Keratinocyte (primary cell): ENCODE data around the gene SPACA9. TPM values are rescaled to one million over a fixed set of nuclear protein-coding genes. Genes with fewer than 3 reads are reported as not detected.

Source experiments
- DNase-seq: peaks from one replicate; pipeline ENCODE4 v3.0.0-alpha.2; 2011; ENCODE audit warnings: low read depth, missing footprints, low spot score
- FAIRE-seq: peaks from 2 replicates; lab custom pipeline; 2011; peaks lifted over from hg19 to GRCh38; lab: Jason Lieb, UNC
- H2AFZ ChIP-seq: 2 replicates; pipeline ENCODE4 v1.6.0; 2012; ENCODE audit warnings: low read length, control low read depth, inconsistent platforms; ENCODE audit not compliant: control insufficient read depth
- H3K27ac ChIP-seq: 2 replicates; pipeline ENCODE4 v1.5.1; 2011; ENCODE audit warnings: low read length; ENCODE audit not compliant: control insufficient read depth, insufficient read depth
- H3K27me3 ChIP-seq: 3 replicates; pipeline ENCODE4 v1.6.0; 2011; ENCODE audit warnings: low read length; ENCODE audit not compliant: control insufficient read depth, insufficient read depth; ENCODE audit errors: extremely low read depth
- H3K36me3 ChIP-seq, 2 experiments: 2 replicates in 1 of 2; 3 replicates in 1 of 2; pipeline ENCODE4 v1.5.1; 2011; ENCODE audit warnings: low read length in 2 of 2, mild to moderate bottlenecking in 1 of 2; ENCODE audit not compliant: control insufficient read depth in 2 of 2, insufficient read depth in 2 of 2; ENCODE audit errors: extremely low read depth in 1 of 2
- H3K4me1 ChIP-seq: 3 replicates; pipeline ENCODE4 v1.5.1; 2011; ENCODE audit warnings: low read length; ENCODE audit not compliant: control insufficient read depth, insufficient read depth; ENCODE audit errors: extremely low read depth
- H3K4me2 ChIP-seq: 3 replicates; pipeline ENCODE4 v1.6.0; 2011; ENCODE audit warnings: low read depth, low read length; ENCODE audit not compliant: control insufficient read depth, insufficient read depth; ENCODE audit errors: extremely low read depth
- H3K4me3 ChIP-seq, 3 experiments: fragments of 200-600 bp in 1 of 3; sonication (generic) in 1 of 3; 2 replicates in 2 of 3; 3 replicates in 1 of 3; pipeline ENCODE4 v1.5.1; 2011 to 2016; ENCODE audit warnings: low read length in 3 of 3, mild to moderate bottlenecking in 3 of 3, control low read depth in 2 of 3, inconsistent platforms in 1 of 3, low read depth in 1 of 3, mixed read lengths in 1 of 3, mixed run types in 1 of 3, moderate library complexity in 1 of 3; ENCODE audit not compliant: control insufficient read depth in 2 of 3, insufficient read depth in 2 of 3; ENCODE audit errors: extremely low read depth in 1 of 3
- H3K79me2 ChIP-seq: 2 replicates; pipeline ENCODE4 v1.6.0; 2012; ENCODE audit warnings: low read length; ENCODE audit not compliant: control insufficient read depth, insufficient read depth
- H3K9ac ChIP-seq: 3 replicates; pipeline ENCODE4 v1.6.0; 2011; ENCODE audit warnings: low read length; ENCODE audit not compliant: control insufficient read depth, insufficient read depth; ENCODE audit errors: extremely low read depth
- H3K9me1 ChIP-seq: 3 replicates; pipeline ENCODE4 v1.6.0; 2011; ENCODE audit warnings: low read length; ENCODE audit not compliant: control insufficient read depth, insufficient read depth; ENCODE audit errors: extremely low read depth
- H3K9me3 ChIP-seq: 2 replicates; pipeline ENCODE4 v1.5.1; 2012; ENCODE audit warnings: low read depth, low read length; ENCODE audit not compliant: control insufficient read depth
- H4K20me1 ChIP-seq: 3 replicates; pipeline ENCODE4 v1.6.0; 2011; ENCODE audit warnings: low read length; ENCODE audit not compliant: control insufficient read depth, insufficient read depth; ENCODE audit errors: extremely low read depth
- EZH2 ChIP-seq: IDR thresholded peaks from one replicate; pipeline ENCODE4 v1.6.1; 2012; ENCODE audit warnings: inconsistent platforms, mild to moderate bottlenecking, low read length, moderate library complexity
- dilution Hi-C: fragments of 300-500 bp; cut with MboI; formaldehyde crosslinking; loops from one replicate; pipeline ENCODE4 v1.7.0; 2020; ENCODE audit warnings: low sequenced_read_pairs; ENCODE audit not compliant: extremely low pct_ligation_motif_present
- polyA minus RNA-seq, 3 experiments: library from RNA; depleted of rRNA, polyadenylated mRNA; stranded (reverse); fragments of >200 nt; gene quantifications; 1 replicate in 1 of 3; 2 replicates in 1 of 3; 3 replicates in 1 of 3; pipeline ENCODE4 v1.2.3, GENCODE V29; 2011
- polyA plus RNA-seq, 5 experiments: library from polyadenylated mRNA; depleted of rRNA in 3 of 5; stranded (reverse) in 3 of 5; stranded (forward) in 1 of 5; unstranded in 1 of 5; fragments of >200 nt; gene quantifications; 1 replicate in 1 of 5; 2 replicates in 3 of 5; 3 replicates in 1 of 5; pipeline versions ENCODE4 v1.2.1 to v1.2.3, GENCODE V29; 2011 to 2012; ENCODE audit warnings: missing spikeins in 2 of 5, low read depth in 1 of 5, low replicate concordance in 1 of 5
- TF ChIP-seq, protein P1 (sequence below), 3 experiments: IDR thresholded peaks in 1 of 3; conservative IDR thresholded peaks in 1 of 3; optimal IDR thresholded peaks in 1 of 3; 2 replicates in 2 of 3; 3 replicates in 1 of 3; pipeline versions ENCODE3 to v1.5.1; 2011; ENCODE audit warnings: low read length in 3 of 3, mild to moderate bottlenecking in 3 of 3, moderate library complexity in 2 of 3, control low read depth in 1 of 3, inconsistent platforms in 1 of 3; ENCODE audit not compliant: insufficient read depth in 2 of 3; ENCODE audit errors: extremely low read depth in 1 of 3

The SPACA9 gene
- polyA plus RNA-seq: 2.9 to 4.7 TPM (median 3.6 TPM) in 3 replicates
- polyA plus RNA-seq (2011; ENCODE audit: low read depth): 1.0 TPM
- polyA plus RNA-seq (2011; cell fraction: cytosol; rRNA removed): 5.9 and 6.8 TPM in 2 replicates
- 4.9 and 5.2 TPM in 2 replicates for polyA plus RNA-seq (2011; cell fraction: nucleus; rRNA removed)
- 3.3 and 4.5 TPM in 2 replicates for polyA plus RNA-seq (2012; ENCODE audit: low replicate concordance)
- 2.1 to 8.9 TPM (median 4.1 TPM) in 3 replicates for polyA minus RNA-seq
- polyA minus RNA-seq (2011; cell fraction: cytosol; rRNA and poly(A)+ RNA removed): 3.3 TPM
- polyA minus RNA-seq (2011; cell fraction: nucleus; rRNA and poly(A)+ RNA removed): 1.3 and 1.8 TPM in 2 replicates

- Histone ChIP-seq H3K27me3 (no peaks in the 10 kb centered on the region), H3K79me2 (no peaks in the 10 kb centered on the region), H3K9me3 (no peaks in the 10 kb centered on the region), H2AFZ (peak within 1 kb of the TSS; percentile 95), H3K9me1 (no peaks in the 10 kb centered on the region), H3K27ac (peak within 1 kb of the TSS; percentile 81), H4K20me1 (no peaks in the 10 kb centered on the region), H3K4me3 (peak within 1 kb of the TSS; percentile 87 to 94 (median 93)), H3K9ac (peak within 1 kb of the TSS; percentile 94), H3K4me2 (peak within 1 kb of the TSS; percentile 74), H3K36me3 (no peaks in the 10 kb centered on the region), H3K4me1 (peaks cover 9% of the 10 kb centered on the region)
- FAIRE-seq (no peak), DNase-seq (no peak)
- dilution Hi-C loops: no loop called here
- no peak for TF ChIP-seq EZH2
- TF ChIP-seq, protein P1, sequence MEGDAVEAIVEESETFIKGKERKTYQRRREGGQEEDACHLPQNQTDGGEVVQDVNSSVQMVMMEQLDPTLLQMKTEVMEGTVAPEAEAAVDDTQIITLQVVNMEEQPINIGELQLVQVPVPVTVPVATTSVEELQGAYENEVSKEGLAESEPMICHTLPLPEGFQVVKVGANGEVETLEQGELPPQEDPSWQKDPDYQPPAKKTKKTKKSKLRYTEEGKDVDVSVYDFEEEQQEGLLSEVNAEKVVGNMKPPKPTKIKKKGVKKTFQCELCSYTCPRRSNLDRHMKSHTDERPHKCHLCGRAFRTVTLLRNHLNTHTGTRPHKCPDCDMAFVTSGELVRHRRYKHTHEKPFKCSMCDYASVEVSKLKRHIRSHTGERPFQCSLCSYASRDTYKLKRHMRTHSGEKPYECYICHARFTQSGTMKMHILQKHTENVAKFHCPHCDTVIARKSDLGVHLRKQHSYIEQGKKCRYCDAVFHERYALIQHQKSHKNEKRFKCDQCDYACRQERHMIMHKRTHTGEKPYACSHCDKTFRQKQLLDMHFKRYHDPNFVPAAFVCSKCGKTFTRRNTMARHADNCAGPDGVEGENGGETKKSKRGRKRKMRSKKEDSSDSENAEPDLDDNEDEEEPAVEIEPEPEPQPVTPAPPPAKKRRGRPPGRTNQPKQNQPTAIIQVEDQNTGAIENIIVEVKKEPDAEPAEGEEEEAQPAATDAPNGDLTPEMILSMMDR (optimal IDR thresholded peaks at IDR 0.05 in 1 of 3, IDR thresholded peaks at IDR 0.05 in 1 of 3, conservative IDR thresholded peaks at IDR 0.05 in 1 of 3; ENCODE audit: extremely low read depth in 1 of 3, insufficient read depth in 2 of 3, low read length in 3 of 3): no peak
Measured at GRCh38 chr9:132878695-132879456, at the start of gene SPACA9. Gene SPACA9, plus strand, starts transcription at chr9:132878898. Its CDS starts 5,050 bp downstream, at chr9:132883948.

- no peaks in the 10 kb centered on the region for H3K36me3 ChIP-seq
- H3K4me3 ChIP-seq: no peak overlapping the region
- no peaks in the 10 kb centered on the region for H4K20me1 ChIP-seq
- H3K9me1 ChIP-seq: no peaks in the 10 kb centered on the region
- H2AFZ ChIP-seq: no peak overlapping the region
- no peaks in the 10 kb centered on the region for H3K9me3 ChIP-seq
- peaks cover 10% of the 10 kb centered on the region for H3K27me3 ChIP-seq
- no peak overlapping the region for H3K9ac ChIP-seq
- H3K79me2 ChIP-seq: no peaks in the 10 kb centered on the region
- H3K4me1 ChIP-seq: no peaks in the 10 kb centered on the region
- DNase-seq (no peak), FAIRE-seq (no peak)
- no peak overlapping the region for H3K4me2 ChIP-seq
- no peak for TF ChIP-seq EZH2
- TF ChIP-seq, protein P1 (optimal IDR thresholded peaks at IDR 0.05 in 1 of 3, IDR thresholded peaks at IDR 0.05 in 1 of 3, conservative IDR thresholded peaks at IDR 0.05 in 1 of 3; ENCODE audit: extremely low read depth in 1 of 3, insufficient read depth in 2 of 3, low read length in 3 of 3): no peak
- dilution Hi-C loops: no loop called here
- H3K27ac ChIP-seq: no peak overlapping the region
Measured at GRCh38 chr9:132832171-132832881, 46.4 kb upstream of the SPACA9 start.
